ENCODE results near the gene FAM210A.
"Not testable (repeated sequence)": the region's sequence is repeated elsewhere in the genome, so short reads cannot be mapped to it uniquely, and the experiment has no call there.

DNA sequence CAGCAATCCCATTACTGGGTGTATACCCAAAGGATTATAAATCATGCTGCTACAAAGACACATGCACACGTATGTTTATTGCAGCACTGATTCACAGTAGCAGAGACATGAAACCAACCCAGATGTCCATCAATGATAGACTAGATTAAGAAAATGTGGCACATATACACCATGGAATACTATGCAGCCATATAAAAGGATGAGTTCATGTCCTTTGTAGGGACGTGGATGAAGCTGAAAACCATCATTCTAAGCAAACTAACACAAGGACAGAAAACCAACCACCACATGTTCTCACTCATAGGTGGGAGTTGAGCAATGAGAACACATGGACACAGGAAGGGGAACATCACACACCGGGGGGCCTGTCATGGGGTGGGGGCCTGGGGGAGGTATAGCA, 25.2 kb upstream of the FAM210A start:
- TF ChIP-seq, protein P1, sequence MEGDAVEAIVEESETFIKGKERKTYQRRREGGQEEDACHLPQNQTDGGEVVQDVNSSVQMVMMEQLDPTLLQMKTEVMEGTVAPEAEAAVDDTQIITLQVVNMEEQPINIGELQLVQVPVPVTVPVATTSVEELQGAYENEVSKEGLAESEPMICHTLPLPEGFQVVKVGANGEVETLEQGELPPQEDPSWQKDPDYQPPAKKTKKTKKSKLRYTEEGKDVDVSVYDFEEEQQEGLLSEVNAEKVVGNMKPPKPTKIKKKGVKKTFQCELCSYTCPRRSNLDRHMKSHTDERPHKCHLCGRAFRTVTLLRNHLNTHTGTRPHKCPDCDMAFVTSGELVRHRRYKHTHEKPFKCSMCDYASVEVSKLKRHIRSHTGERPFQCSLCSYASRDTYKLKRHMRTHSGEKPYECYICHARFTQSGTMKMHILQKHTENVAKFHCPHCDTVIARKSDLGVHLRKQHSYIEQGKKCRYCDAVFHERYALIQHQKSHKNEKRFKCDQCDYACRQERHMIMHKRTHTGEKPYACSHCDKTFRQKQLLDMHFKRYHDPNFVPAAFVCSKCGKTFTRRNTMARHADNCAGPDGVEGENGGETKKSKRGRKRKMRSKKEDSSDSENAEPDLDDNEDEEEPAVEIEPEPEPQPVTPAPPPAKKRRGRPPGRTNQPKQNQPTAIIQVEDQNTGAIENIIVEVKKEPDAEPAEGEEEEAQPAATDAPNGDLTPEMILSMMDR (IDR thresholded peaks at IDR 0.05), result not testable (repeated sequence)
- not testable (repeated sequence) for TF ChIP-seq POLR2AphosphoS5, POLR2A (IDR thresholded peaks at IDR 0.05)
